ENCODE results near the gene RNF157. TPM values are rescaled to one million over a fixed set of nuclear protein-coding genes. Genes with fewer than 3 reads are reported as not detected.
A peak's percentile ranks its signal among the peaks of the same experiment; 100 is the strongest.

Gene RNF157
- polyA plus RNA-seq, 1 experiment = 0.50 TPM

DNA sequence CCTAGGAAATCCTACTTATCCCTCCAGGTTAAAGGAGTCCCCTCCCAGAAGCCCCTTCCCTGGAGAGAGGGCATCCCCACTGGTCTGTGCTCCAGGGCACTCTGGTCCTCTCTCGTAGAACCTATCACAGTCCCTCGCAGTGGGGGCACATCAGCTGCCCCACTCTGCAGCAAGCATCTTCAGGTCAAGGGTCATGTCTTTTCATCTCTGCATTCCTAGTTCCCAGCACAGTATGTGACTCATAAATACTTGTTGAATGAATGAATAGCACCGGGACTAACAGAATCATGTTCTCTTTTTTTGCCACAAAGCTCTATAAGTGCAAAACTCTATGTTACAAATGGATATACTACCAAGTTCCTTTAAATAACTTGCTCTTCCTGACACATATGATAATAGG, 36.0 kb downstream of the RNF157 start:
- Histone ChIP-seq H3K27me3 (ENCODE audit: control insufficient read depth, insufficient read depth, low read length) (no peaks in the 10 kb centered on the region), H3K4me3 (ENCODE audit: low read depth, low read length) (no peak overlapping the region), H3K36me3 (ENCODE audit: control insufficient read depth, insufficient read depth, low read length) (no peaks in the 10 kb centered on the region)
- ChIA-PET POLR2A (no interaction called here), CTCF (no interaction called here)
- peak; percentile 20 for DNase-seq (ENCODE audit: low read depth)
- no peak for TF ChIP-seq CTCF (IDR thresholded peaks at IDR 0.05; ENCODE audit: insufficient read depth, low read depth, low read length)

GRCh38 chr17:76200354-76200753, 39.9 kb downstream of the RNF157 start:
- no peak for TF ChIP-seq CTCF (IDR thresholded peaks at IDR 0.05; ENCODE audit: insufficient read depth, low read depth, low read length)
- ChIA-PET CTCF (no interaction called here), POLR2A (no interaction called here)
- Histone ChIP-seq H3K27me3 (ENCODE audit: control insufficient read depth, insufficient read depth, low read length) (peaks cover 2% of the 10 kb centered on the region), H3K4me3 (ENCODE audit: low read depth, low read length) (no peak overlapping the region), H3K36me3 (ENCODE audit: control insufficient read depth, insufficient read depth, low read length) (no peaks in the 10 kb centered on the region)
- DNase-seq (ENCODE audit: low read depth) = no peak

DNA sequence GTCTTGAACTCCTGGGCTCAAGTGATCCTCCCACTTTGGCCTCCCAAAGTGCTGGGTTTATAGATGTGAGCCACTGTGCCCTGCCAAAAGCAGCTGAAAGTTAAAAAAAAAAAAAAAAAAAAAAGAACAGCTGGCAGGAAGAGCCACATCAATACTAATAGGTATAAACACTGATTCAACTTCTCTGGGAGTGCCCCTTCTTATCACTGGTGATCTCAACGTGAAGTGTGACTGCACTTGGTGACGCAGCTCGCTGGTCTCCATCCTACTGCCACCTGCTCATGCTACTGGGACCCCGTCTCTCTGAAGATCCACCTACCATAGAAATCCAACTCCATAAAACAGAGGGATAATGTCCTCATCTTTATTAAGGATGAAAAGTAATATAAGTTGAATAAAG, 40.8 kb downstream of the RNF157 start:
- ChIA-PET POLR2A (interaction anchor here (0.6 kb wide), 1 partner anchor 40 kb away, joined by 3 read pairs; no protein-coding TSS in a partner anchor), CTCF (interaction anchor here (1.3 kb wide), 1 partner anchor 16 kb away, joined by 4 read pairs; no protein-coding TSS in a partner anchor)
- H3K27me3 ChIP-seq (ENCODE audit: control insufficient read depth, insufficient read depth, low read length) = peaks cover 2% of the 10 kb centered on the region
- no peak overlapping the region for H3K4me3 ChIP-seq (ENCODE audit: low read depth, low read length)
- no peak for TF ChIP-seq CTCF (IDR thresholded peaks at IDR 0.05; ENCODE audit: insufficient read depth, low read depth, low read length)
- no peak for DNase-seq (ENCODE audit: low read depth)
- no peaks in the 10 kb centered on the region for H3K36me3 ChIP-seq (ENCODE audit: control insufficient read depth, insufficient read depth, low read length)

DNA sequence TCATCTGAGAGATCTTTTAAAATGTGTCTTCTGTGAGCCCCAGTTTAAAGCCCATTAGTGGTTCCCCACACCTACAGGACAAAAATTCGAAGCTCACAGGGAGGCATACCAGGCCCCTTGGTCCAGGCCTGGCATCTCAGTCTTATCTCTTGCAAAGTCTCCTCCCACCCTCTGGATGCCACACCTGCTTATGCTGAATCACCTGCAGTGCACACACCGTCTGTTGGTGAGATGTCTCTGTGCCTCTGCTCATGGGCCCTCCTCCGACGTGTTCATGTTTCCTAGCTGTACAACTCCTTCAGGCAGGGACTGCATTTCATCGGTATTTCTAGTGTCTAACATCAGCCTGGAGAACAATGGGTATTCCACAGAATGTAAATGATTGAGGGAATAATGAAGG, 41.6 kb downstream of the RNF157 start:
- H3K4me3 ChIP-seq (ENCODE audit: low read depth, low read length) = no peak overlapping the region
- CTCF ChIA-PET = interaction anchor here (1.3 to 1.5 kb wide), 2 partner anchors 16 to 17 kb away, joined by 4 to 6 read pairs; no protein-coding TSS in a partner anchor
- peaks cover 2% of the 10 kb centered on the region for H3K27me3 ChIP-seq (ENCODE audit: control insufficient read depth, insufficient read depth, low read length)
- no peaks in the 10 kb centered on the region for H3K36me3 ChIP-seq (ENCODE audit: control insufficient read depth, insufficient read depth, low read length)
- no peak for DNase-seq (ENCODE audit: low read depth)
- POLR2A ChIA-PET = no interaction called here
- no peak for TF ChIP-seq CTCF (IDR thresholded peaks at IDR 0.05; ENCODE audit: insufficient read depth, low read depth, low read length)

DNA sequence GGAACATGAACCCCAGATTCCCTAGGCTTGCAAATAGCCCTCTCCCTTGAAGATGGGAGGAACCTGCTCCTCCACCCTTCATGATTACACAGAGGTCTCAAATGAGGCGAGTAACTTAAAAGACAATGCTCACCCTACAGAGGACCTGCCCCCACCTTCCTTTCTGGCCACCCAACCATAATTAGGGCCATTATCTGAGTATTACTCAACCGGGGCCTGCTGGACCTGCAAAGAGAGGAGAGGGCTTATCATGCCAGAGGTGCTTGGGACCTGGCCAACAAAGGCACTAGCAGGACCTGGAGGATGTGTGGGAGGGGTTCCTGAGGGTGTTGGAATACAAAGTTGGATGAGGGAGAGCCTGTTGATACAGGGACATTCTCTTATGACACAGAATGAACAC, 42.4 kb downstream of the RNF157 start:
- ChIA-PET POLR2A (no interaction called here), CTCF (interaction anchor here (1.5 kb wide), 1 partner anchor 16 kb away, joined by 6 read pairs; no protein-coding TSS in a partner anchor)
- no peak for DNase-seq (ENCODE audit: low read depth)
- Histone ChIP-seq H3K36me3 (ENCODE audit: control insufficient read depth, insufficient read depth, low read length) (no peaks in the 10 kb centered on the region), H3K27me3 (ENCODE audit: control insufficient read depth, insufficient read depth, low read length) (peaks cover 2% of the 10 kb centered on the region), H3K4me3 (ENCODE audit: low read depth, low read length) (no peak overlapping the region)
- no peak for TF ChIP-seq CTCF (IDR thresholded peaks at IDR 0.05; ENCODE audit: insufficient read depth, low read depth, low read length)
